HEK293 (cell line): ENCODE data around the gene TMCC2.

Experiments used
- CTCF ChIA-PET: fragments of 350-600 bp; formaldehyde crosslinking; extraction: SDS; loops from one replicate; lab custom pipeline; 2021; ENCODE audit warnings: antibody characterized with exemption; lab: Yijun Ruan, JAX
- POLR2A ChIA-PET: fragments of 300-600 bp; formaldehyde crosslinking; extraction: SDS; loops from one replicate; lab custom pipeline; 2020; ENCODE audit warnings: antibody characterized with exemption, inconsistent platforms; lab: Yijun Ruan, JAX
- H3K27ac ChIP-seq: fragments of 200-500 bp; sonication (Bioruptor generic); 2 replicates; pipeline ENCODE4 v1.5.1; 2014; ENCODE audit warnings: low read depth, low read length, control low read depth, inconsistent platforms; ENCODE audit errors: extremely low read depth
- H3K36me3 ChIP-seq, 2 experiments: fragments of 200-500 bp in 1 of 2; sonication (Bioruptor generic) in 1 of 2; 1 replicate in 1 of 2; 2 replicates in 1 of 2; pipeline ENCODE4 v1.5.1; 2014 to 2017; ENCODE audit warnings: inconsistent platforms in 2 of 2, low read length in 2 of 2; ENCODE audit not compliant: control insufficient read depth in 2 of 2, insufficient read depth in 1 of 2
- H3K4me1 ChIP-seq: fragments of 200-500 bp; sonication (Bioruptor generic); 2 replicates; pipeline ENCODE4 v1.5.1; 2014; ENCODE audit warnings: mild to moderate bottlenecking, low read length, inconsistent platforms; ENCODE audit not compliant: control insufficient read depth, insufficient read depth
- H3K4me3 ChIP-seq: 2 replicates; pipeline ENCODE4 v1.5.1; 2011; ENCODE audit warnings: low read depth, mild to moderate bottlenecking, control low read depth, low read length, moderate library complexity
- H3K9me3 ChIP-seq: fragments of 200-500 bp; sonication (Bioruptor generic); 2 replicates; pipeline ENCODE4 v1.5.1; 2014; ENCODE audit warnings: low read depth, low read length, inconsistent platforms; ENCODE audit not compliant: control insufficient read depth, insufficient read depth
- GLIS2 ChIP-seq: fragments of 450-650 bp; formaldehyde crosslinking; IDR thresholded peaks from 2 replicates; pipeline ENCODE4 v1.5.1; 2016; ENCODE audit warnings: missing biosample characterization, missing genetic modification characterization
- IKZF3 ChIP-seq: fragments of 450-650 bp; IDR thresholded peaks from 2 replicates; pipeline ENCODE4 v1.5.0; 2018; ENCODE audit warnings: missing biosample characterization, mild to moderate bottlenecking, missing genetic modification characterization, moderate library complexity
- SCRT1 ChIP-seq: fragments of 450-650 bp; formaldehyde crosslinking; IDR thresholded peaks from 2 replicates; pipeline ENCODE4 v1.5.1; 2016; ENCODE audit warnings: missing biosample characterization, missing genetic modification characterization, borderline replicate concordance
- SCRT2 ChIP-seq: fragments of 450-650 bp; formaldehyde crosslinking; IDR thresholded peaks from 2 replicates; pipeline ENCODE4 v1.5.1; 2016; ENCODE audit warnings: missing biosample characterization, missing genetic modification characterization
- YY1 ChIP-seq: fragments of 450-650 bp; formaldehyde crosslinking; IDR thresholded peaks from 2 replicates; pipeline ENCODE4 v1.5.1; 2018; ENCODE audit warnings: missing biosample characterization, missing genetic modification characterization
- ZIC2 ChIP-seq: fragments of 450-650 bp; formaldehyde crosslinking; IDR thresholded peaks from 2 replicates; pipeline ENCODE4 v1.5.1; 2016; ENCODE audit warnings: missing biosample characterization, missing genetic modification characterization
- ZNF10 ChIP-seq: fragments of 450-650 bp; formaldehyde crosslinking; IDR thresholded peaks from 2 replicates; pipeline ENCODE4 v1.5.1; 2017; ENCODE audit warnings: missing biosample characterization, missing genetic modification characterization
- ZNF121 ChIP-seq: fragments of 450-650 bp; formaldehyde crosslinking; IDR thresholded peaks from 2 replicates; pipeline ENCODE4 v1.5.1; 2016; ENCODE audit warnings: missing biosample characterization, missing genetic modification characterization
- ZNF146 ChIP-seq: fragments of 450-650 bp; formaldehyde crosslinking; IDR thresholded peaks from 2 replicates; pipeline ENCODE4 v1.5.1; 2016; ENCODE audit warnings: missing biosample characterization, missing genetic modification characterization
- ZNF157 ChIP-seq: fragments of 450-650 bp; formaldehyde crosslinking; IDR thresholded peaks from 2 replicates; pipeline ENCODE4 v1.5.1; 2016; ENCODE audit warnings: missing biosample characterization, missing genetic modification characterization
- ZNF184 ChIP-seq: fragments of 450-650 bp; IDR thresholded peaks from 2 replicates; pipeline ENCODE4 v1.5.1; 2018; ENCODE audit warnings: missing biosample characterization, mild to moderate bottlenecking, missing genetic modification characterization
- ZNF266 ChIP-seq: fragments of 450-650 bp; formaldehyde crosslinking; IDR thresholded peaks from 2 replicates; pipeline ENCODE4 v1.5.1; 2016; ENCODE audit warnings: missing biosample characterization, missing genetic modification characterization, low read depth
- ZNF354C ChIP-seq: fragments of 450-650 bp; formaldehyde crosslinking; IDR thresholded peaks from 2 replicates; pipeline ENCODE4 v1.5.1; 2016; ENCODE audit warnings: missing biosample characterization, missing genetic modification characterization, low read depth, borderline replicate concordance
- ZNF416 ChIP-seq: fragments of 450-650 bp; formaldehyde crosslinking; IDR thresholded peaks from 2 replicates; pipeline ENCODE4 v1.5.1; 2016; ENCODE audit warnings: missing biosample characterization, missing genetic modification characterization
- ZNF473 ChIP-seq: fragments of 450-650 bp; formaldehyde crosslinking; IDR thresholded peaks from 2 replicates; pipeline ENCODE4 v1.5.1; 2017; ENCODE audit warnings: missing biosample characterization, missing genetic modification characterization
- ZNF529 ChIP-seq: fragments of 450-650 bp; formaldehyde crosslinking; IDR thresholded peaks from 2 replicates; pipeline ENCODE4 v1.5.1; 2017; ENCODE audit warnings: missing genetic modification characterization, missing biosample characterization; ENCODE audit not compliant: insufficient replicate concordance
- ZNF548 ChIP-seq: fragments of 450-650 bp; formaldehyde crosslinking; IDR thresholded peaks from 2 replicates; pipeline ENCODE4 v1.5.1; 2016; ENCODE audit warnings: missing biosample characterization, missing genetic modification characterization
- ZNF776 ChIP-seq: fragments of 450-650 bp; formaldehyde crosslinking; IDR thresholded peaks from 2 replicates; pipeline ENCODE4 v1.5.0; 2017; ENCODE audit warnings: missing biosample characterization, missing genetic modification characterization, borderline replicate concordance
- TF ChIP-seq, protein P1 (sequence below): fragments of 450-650 bp; formaldehyde crosslinking; conservative IDR thresholded peaks from 2 replicates; pipeline ENCODE4 v1.5.1; 2016; ENCODE audit warnings: low read depth, missing biosample characterization, missing genetic modification characterization
- TF ChIP-seq, protein P2 (sequence below): fragments of 450-650 bp; formaldehyde crosslinking; IDR thresholded peaks from 2 replicates; pipeline ENCODE4 v1.5.1; 2016; ENCODE audit warnings: missing biosample characterization, missing genetic modification characterization, borderline replicate concordance

Gene TMCC2

DNA sequence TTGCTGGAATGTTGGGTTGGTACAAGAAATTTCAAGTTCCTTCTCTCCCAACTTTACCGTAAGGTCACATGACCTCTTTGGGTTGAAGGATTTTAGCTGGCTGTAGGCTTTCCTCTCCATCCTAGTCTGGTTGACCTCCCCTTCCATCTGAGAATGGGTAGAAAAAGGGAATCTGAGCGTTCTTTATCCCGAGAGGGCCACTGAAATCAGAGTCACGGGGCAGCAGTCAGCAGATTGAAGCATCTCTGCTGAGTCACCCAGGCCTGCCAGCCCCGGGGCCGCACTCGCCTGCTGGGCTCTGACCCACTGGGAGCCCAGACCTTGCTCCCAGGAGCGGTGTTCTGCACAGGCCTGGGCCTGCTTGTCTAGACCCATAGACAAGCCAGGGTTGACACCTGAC, 31.0 kb downstream of the TMCC2 start:
- CTCF ChIA-PET = interaction anchor here (0.7 to 14.6 kb wide), 11 partner anchors 13 to 284 kb away, joined by 3 to 253 read pairs (median 5); partner anchors contain the start of gene TMCC2
- Histone ChIP-seq H3K4me1 (no peaks in the 10 kb centered on the region), H3K9me3 (no peaks in the 10 kb centered on the region), H3K4me3 (no peak overlapping the region), H3K36me3 (no peaks in the 10 kb centered on the region), H3K27ac (no peak overlapping the region)
- TF ChIP-seq ZIC2 (tag by site-specific recombination) (peak; percentile 52), ZNF10 (tag by site-specific recombination) (no peak)
- POLR2A ChIA-PET = interaction anchor here (0.6 to 1.8 kb wide), 2 partner anchors 26 to 29 kb away, joined by 3 to 7 read pairs; no protein-coding TSS in a partner anchor

DNA sequence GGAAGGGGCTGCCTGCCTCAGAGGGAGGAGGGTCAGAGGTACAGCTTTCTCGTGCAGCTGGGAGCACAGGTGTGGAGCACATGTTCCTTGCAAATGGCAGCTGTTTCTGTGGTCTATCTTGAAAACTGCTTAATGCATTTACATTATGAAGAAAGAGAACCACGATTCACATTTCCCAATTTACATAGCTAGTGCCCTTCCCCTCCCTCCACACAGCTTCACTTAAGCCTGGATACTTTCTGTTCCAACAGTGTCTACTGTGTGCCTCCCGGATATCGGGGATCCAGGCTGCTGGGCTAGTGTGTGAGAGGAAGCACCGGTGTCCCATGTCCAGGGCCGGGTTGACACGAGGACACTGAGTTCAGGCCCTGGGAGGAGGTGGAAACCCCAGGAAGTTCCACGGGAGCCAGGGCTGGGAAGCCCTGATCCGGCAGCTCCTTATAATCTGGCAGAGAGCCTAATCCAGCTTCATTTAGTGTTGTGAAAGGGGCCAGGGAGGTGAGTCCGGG, 31.6 kb downstream of the TMCC2 start:
- TF ChIP-seq ZNF354C (tag by site-specific recombination) = no peak
- TF ChIP-seq ZNF529 (tag by site-specific recombination) = no peak
- no peak for TF ChIP-seq ZNF121 (tag by site-specific recombination)
- TF ChIP-seq ZNF473 = no peak
- TF ChIP-seq, protein P1, sequence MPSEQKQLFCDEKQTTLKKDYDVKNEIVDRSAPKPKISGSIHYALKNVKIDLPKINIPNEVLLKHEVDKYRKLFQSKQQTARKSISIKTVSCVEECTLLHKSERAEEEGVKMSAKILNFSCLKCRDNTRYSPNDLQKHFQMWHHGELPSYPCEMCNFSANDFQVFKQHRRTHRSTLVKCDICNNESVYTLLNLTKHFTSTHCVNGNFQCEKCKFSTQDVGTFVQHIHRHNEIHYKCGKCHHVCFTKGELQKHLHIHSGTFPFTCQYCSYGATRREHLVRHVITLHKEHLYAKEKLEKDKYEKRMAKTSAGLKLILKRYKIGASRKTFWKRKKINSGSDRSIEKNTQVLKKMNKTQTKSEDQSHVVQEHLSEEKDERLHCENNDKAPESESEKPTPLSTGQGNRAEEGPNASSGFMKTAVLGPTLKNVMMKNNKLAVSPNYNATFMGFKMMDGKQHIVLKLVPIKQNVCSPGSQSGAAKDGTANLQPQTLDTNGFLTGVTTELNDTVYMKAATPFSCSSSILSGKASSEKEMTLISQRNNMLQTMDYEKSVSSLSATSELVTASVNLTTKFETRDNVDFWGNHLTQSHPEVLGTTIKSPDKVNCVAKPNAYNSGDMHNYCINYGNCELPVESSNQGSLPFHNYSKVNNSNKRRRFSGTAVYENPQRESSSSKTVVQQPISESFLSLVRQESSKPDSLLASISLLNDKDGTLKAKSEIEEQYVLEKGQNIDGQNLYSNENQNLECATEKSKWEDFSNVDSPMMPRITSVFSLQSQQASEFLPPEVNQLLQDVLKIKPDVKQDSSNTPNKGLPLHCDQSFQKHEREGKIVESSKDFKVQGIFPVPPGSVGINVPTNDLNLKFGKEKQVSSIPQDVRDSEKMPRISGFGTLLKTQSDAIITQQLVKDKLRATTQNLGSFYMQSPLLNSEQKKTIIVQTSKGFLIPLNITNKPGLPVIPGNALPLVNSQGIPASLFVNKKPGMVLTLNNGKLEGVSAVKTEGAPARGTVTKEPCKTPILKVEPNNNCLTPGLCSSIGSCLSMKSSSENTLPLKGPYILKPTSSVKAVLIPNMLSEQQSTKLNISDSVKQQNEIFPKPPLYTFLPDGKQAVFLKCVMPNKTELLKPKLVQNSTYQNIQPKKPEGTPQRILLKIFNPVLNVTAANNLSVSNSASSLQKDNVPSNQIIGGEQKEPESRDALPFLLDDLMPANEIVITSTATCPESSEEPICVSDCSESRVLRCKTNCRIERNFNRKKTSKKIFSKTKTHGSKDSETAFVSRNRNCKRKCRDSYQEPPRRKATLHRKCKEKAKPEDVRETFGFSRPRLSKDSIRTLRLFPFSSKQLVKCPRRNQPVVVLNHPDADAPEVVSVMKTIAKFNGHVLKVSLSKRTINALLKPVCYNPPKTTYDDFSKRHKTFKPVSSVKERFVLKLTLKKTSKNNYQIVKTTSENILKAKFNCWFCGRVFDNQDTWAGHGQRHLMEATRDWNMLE = no peak
- no peak for TF ChIP-seq ZNF184 (tag by site-specific recombination)
- POLR2A ChIA-PET = interaction anchor here (0.5 to 1.8 kb wide), 2 partner anchors 28 to 30 kb away, joined by 4 to 7 read pairs; no protein-coding TSS in a partner anchor
- no peaks in the 10 kb centered on the region for H3K4me1 ChIP-seq

DNA sequence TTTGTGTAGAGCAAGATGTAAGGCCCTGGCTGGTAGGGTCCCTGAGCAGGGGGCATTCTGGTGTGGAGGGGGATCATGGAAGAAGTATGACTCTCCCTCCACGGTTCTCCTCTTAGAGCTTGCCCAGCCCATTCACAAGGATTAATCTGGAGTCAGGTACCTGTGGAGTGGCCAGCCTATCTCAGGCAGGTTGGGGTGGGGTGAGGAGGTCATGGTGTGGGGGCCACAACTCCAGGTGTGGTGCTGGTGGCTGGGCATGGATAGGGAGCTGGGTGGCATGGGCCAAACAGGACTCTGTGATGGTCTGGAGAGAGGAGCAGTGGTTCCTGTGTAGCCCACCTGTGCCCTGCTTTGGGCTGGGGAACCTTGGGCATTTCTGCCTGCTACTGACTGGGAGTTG, 32.3 kb downstream of the TMCC2 start:
- no peaks in the 10 kb centered on the region for H3K36me3 ChIP-seq
- no peaks in the 10 kb centered on the region for H3K4me1 ChIP-seq
- no peak overlapping the region for H3K4me3 ChIP-seq
- TF ChIP-seq ZNF354C (tag by site-specific recombination) = no peak
- TF ChIP-seq SCRT1 (tag by site-specific recombination) = 0 out of 2 replicates have a peak, but pooled peaks have one; percentile 52
- TF ChIP-seq ZNF157 (tag by site-specific recombination) = no peak
- no peak for TF ChIP-seq ZNF266 (tag by site-specific recombination)
- no peak for TF ChIP-seq ZNF146
- peak; percentile 62 for TF ChIP-seq SCRT2 (tag by site-specific recombination)
- TF ChIP-seq, protein P2, sequence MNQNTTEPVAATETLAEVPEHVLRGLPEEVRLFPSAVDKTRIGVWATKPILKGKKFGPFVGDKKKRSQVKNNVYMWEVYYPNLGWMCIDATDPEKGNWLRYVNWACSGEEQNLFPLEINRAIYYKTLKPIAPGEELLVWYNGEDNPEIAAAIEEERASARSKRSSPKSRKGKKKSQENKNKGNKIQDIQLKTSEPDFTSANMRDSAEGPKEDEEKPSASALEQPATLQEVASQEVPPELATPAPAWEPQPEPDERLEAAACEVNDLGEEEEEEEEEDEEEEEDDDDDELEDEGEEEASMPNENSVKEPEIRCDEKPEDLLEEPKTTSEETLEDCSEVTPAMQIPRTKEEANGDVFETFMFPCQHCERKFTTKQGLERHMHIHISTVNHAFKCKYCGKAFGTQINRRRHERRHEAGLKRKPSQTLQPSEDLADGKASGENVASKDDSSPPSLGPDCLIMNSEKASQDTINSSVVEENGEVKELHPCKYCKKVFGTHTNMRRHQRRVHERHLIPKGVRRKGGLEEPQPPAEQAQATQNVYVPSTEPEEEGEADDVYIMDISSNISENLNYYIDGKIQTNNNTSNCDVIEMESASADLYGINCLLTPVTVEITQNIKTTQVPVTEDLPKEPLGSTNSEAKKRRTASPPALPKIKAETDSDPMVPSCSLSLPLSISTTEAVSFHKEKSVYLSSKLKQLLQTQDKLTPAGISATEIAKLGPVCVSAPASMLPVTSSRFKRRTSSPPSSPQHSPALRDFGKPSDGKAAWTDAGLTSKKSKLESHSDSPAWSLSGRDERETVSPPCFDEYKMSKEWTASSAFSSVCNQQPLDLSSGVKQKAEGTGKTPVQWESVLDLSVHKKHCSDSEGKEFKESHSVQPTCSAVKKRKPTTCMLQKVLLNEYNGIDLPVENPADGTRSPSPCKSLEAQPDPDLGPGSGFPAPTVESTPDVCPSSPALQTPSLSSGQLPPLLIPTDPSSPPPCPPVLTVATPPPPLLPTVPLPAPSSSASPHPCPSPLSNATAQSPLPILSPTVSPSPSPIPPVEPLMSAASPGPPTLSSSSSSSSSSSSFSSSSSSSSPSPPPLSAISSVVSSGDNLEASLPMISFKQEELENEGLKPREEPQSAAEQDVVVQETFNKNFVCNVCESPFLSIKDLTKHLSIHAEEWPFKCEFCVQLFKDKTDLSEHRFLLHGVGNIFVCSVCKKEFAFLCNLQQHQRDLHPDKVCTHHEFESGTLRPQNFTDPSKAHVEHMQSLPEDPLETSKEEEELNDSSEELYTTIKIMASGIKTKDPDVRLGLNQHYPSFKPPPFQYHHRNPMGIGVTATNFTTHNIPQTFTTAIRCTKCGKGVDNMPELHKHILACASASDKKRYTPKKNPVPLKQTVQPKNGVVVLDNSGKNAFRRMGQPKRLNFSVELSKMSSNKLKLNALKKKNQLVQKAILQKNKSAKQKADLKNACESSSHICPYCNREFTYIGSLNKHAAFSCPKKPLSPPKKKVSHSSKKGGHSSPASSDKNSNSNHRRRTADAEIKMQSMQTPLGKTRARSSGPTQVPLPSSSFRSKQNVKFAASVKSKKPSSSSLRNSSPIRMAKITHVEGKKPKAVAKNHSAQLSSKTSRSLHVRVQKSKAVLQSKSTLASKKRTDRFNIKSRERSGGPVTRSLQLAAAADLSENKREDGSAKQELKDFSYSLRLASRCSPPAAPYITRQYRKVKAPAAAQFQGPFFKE (tag by site-specific recombination) = no peak
- no peak for TF ChIP-seq GLIS2 (tag by site-specific recombination)
- no peak for TF ChIP-seq ZNF776 (tag by site-specific recombination)
- TF ChIP-seq ZNF10 (tag by site-specific recombination) = no peak
- TF ChIP-seq ZNF548 = no peak
- TF ChIP-seq ZNF416 (tag by site-specific recombination) = no peak
- TF ChIP-seq YY1 (tag by site-specific recombination) = no peak
- no peak for TF ChIP-seq IKZF3 (tag by site-specific recombination)
- ChIA-PET CTCF (interaction anchor here (0.6 to 14.6 kb wide), 8 partner anchors 12 to 272 kb away, joined by 3 to 253 read pairs (median 16); partner anchors contain the start of gene TMCC2), POLR2A (interaction anchor here (0.5 to 1.8 kb wide), 4 partner anchors 29 to 49 kb away, joined by 3 to 9 read pairs (median 6); partner anchors contain the start of gene TMCC2)
- no peaks in the 10 kb centered on the region for H3K9me3 ChIP-seq
- no peak overlapping the region for H3K27ac ChIP-seq

More for the DNA sequence above, 31.6 kb downstream of the TMCC2 start:
- Histone ChIP-seq H3K27ac (no peak overlapping the region), H3K9me3 (no peaks in the 10 kb centered on the region), H3K4me3 (no peak overlapping the region), H3K36me3 (no peaks in the 10 kb centered on the region)
- CTCF ChIA-PET = interaction anchor here (0.7 to 14.6 kb wide), 7 partner anchors 12 to 284 kb away, joined by 3 to 253 read pairs (median 16); partner anchors contain the start of gene TMCC2
